ENCODE results near the gene HJV.
A peak's percentile ranks its signal among the peaks of the same experiment; 100 is the strongest.

The HJV gene

DNA sequence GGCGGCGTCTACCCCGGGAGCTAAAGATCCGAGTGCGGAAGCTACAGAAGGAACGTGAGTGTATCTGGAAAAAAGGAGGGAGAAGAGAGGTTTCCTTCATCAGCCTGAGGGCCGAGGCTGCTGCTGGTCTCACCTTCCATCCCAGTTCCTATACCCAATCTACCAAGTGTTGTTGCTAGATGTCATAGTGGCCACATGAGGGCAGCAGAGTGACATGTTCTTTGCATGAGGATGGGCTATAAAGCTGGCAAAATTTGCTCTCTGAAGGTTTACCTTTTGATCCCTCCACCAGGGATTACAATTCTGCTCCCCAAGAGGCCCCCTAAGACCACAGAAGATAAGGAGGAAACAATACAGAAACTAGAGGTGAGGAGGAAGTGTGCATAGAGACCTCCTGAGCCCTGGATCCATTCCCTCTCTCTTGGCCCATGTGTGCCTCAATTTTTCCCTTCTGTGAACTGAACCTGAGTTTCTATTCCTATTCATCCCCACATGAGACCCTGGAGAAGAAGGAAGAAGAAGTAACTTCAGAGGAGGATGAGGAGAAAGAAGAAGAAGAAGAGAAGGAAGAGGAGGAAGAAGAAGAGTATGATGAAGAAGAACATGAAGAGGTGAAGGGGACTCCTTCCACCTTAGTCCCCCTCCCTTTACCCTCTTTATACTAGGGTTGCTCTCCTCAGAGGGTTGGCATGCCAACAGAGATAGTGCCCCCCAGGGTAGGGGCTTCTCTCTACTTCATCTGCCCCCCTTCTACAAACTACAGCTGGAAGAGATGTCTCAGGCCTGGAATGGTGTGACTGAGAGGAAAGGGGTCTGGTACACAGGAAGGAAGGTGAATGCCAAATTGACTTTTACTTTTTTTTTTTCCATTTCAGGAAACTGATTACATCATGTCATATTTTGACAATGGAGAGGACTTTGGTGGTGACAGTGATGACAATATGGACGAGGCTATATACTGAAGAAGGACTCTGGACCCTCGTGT lies 43.8 kb downstream of the HJV start:
- peak; percentile 37 to 49 for DNase-seq (ENCODE audit: low read depth in 1 of 2, low spot score in 1 of 2)

DNA sequence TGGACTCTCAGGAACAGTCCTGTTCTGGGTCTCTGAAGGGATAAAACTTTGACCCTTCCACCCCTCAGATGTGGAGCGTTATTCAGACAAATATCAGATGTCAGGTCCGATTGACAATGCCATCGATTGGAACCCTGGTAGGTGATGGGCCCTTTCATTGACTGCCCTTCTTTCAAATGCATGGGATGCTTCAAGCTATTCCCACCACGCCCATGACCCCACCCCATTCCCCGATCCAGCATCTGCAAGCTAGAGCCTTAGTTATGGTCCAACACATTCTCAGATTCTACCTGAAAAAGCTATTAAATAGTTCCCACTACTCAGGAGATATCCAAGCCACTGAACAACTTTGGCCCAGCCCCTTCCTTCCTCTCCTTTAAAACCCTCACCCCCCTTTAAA lies 44.5 kb downstream of the HJV start:
- no peak for DNase-seq (ENCODE audit: low read depth in 1 of 2, low spot score in 1 of 2)

DNA sequence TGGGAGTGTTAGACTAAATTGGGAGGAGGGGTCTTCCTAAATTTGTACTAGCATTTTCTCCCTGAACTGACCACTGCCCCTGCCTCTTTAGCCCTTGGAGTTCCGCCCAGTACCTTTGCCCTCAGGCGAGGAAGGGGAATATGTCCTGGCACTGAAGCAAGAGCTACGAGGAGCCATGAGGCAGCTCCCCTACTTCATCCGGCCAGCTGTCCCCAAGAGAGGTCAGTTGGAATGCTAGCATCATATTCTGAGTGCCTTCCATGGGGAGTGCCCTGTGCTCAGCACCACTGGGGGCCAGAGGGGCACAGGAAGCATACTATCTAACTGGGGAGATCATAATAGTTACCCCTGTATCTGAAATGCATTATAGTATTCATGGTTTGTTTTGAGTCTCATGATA lies 46.3 kb downstream of the HJV start:
- no peak for DNase-seq (ENCODE audit: low read depth in 1 of 2, low spot score in 1 of 2)

DNA sequence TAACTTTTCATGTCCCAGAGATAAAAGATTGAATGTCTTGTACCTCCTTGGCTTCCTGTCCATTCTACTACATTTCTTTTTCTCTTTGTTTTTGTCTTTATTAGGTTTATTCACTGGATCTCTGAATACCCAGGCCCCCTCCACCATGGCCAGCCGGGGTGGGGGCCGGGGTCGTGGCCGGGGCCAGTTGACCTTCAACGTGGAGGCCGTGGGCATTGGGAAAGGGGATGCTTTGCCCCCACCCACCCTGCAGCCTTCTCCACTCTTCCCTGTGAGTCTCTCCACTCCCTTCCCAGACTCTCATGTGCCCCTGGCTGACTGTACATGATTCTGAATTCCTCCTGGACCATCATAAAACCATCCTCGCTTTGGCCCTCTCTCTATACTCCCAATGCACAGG lies 46.8 kb downstream of the HJV start:
- no peak for DNase-seq (ENCODE audit: low read depth in 1 of 2, low spot score in 1 of 2)

DNA sequence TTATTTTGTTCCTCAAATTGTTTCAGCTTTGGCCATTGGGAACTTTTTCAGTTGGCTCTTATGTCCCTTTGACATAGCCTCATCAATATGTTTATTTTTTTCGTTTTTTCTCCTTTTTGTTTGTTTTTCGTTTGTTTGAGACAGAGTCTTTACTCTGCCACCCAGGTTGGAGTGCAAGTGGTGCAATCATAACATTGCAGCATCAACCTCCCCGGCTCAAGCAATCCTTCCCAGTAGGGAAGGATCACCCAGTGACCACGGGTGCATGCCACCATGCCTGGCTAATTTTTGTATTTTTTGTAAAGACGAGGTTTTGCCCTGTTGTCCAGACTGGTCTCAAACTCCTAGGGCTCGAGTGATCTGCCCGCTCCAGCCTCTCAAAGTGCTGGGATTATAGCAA lies 49.0 kb downstream of the HJV start:
- DNase-seq (ENCODE audit: low read depth in 1 of 2, low spot score in 1 of 2): no peak

All from activated T-helper 1 cell treated with anti-CD3 and anti-CD28 coated beads, Interleukin-2, amount 50 U/mL, for 16 hours (primary cell).